SK-N-SH treated with all-trans-retinoic acid at 6 μM for 48 hours (cell line): Measurements from ENCODE around the gene GBX1.

Experiments
- BACH2 ChIP-seq: fragments of 250-450 bp; sonication (Bioruptor Pico); IDR thresholded peaks from 2 replicates; pipeline ENCODE4 v1.9.0; 2021; ENCODE audit warnings: mild to moderate bottlenecking, borderline replicate concordance
- CREB5 ChIP-seq: fragments of 250-450 bp; sonication (Bioruptor Pico); IDR thresholded peaks from 2 replicates; pipeline ENCODE4 v1.5.1; 2020; ENCODE audit warnings: low read depth, mild to moderate bottlenecking, moderate library complexity
- PPARA ChIP-seq: fragments of 250-450 bp; sonication (Bioruptor Pico); IDR thresholded peaks from 2 replicates; pipeline ENCODE4 v1.5.0; 2020; ENCODE audit warnings: mild to moderate bottlenecking, borderline replicate concordance
- RARB ChIP-seq: fragments of 250-450 bp; sonication (Bioruptor Pico); IDR thresholded peaks from 2 replicates; pipeline ENCODE4 v1.8.0; 2021; ENCODE audit warnings: mild to moderate bottlenecking, moderate library complexity
- SNAI2 ChIP-seq: fragments of 250-450 bp; sonication (Bioruptor Pico); IDR thresholded peaks from 2 replicates; pipeline ENCODE4 v1.5.0; 2020; ENCODE audit warnings: mild to moderate bottlenecking, moderate library complexity
- ZFP3 ChIP-seq: fragments of 250-450 bp; sonication (Bioruptor Pico); IDR thresholded peaks from 2 replicates; pipeline ENCODE4 v1.5.0; 2020; ENCODE audit warnings: mild to moderate bottlenecking, moderate library complexity
- ZNF70 ChIP-seq: fragments of 450-650 bp; formaldehyde crosslinking; IDR thresholded peaks from 2 replicates; pipeline ENCODE4 v1.5.0; 2020; ENCODE audit warnings: mild to moderate bottlenecking, moderate library complexity

DNA sequence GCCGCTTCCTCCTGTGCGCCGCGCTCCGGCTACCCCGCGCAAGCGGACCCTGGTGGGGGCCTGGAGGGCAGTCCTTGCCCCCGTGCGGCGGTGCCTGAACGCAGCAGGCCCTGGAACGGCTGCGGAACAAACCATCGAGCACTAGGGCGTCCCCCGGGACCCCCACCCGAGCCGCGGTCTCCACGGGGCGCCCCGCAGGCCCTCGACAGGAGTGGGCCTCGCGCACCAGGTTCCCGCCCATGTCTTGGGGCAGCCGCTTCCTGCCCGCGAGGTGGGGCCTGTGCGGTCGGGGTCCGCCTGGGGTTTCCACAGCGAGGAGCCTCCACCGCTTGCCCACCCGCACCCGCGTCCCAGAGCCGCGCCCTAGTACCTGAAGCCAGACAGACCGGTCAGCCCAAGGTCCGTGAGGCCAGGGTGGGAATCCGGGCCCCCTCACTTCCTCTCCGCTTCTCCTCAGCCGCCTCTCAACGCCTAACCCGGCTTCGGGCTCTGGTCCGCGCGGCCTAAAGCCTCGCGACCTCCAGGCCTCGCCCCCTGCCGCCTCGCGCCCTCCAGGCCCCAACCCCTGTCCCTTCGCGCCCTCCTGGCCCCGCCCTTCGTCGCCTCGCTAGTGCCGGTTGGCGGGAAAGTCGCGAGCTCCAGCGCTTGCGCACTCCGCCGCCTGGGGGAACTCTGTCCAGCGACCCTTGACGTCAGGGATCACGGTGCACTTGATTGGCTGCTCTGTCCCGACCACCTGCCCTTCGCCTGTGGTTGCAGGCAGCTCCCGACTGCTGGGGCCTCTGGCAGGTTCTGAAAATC lies 7.0 kb upstream of the GBX1 start:
- no peak for TF ChIP-seq CREB5 (CRISPR knock-in tag)
- no peak for TF ChIP-seq BACH2 (CRISPR knock-in tag)
- TF ChIP-seq ZNF70 (CRISPR knock-in tag), result no peak
- no peak for TF ChIP-seq RARB (CRISPR knock-in tag)
- TF ChIP-seq ZFP3 (CRISPR knock-in tag), result no peak
- TF ChIP-seq PPARA (CRISPR knock-in tag), result no peak
- no peak for TF ChIP-seq SNAI2 (CRISPR knock-in tag)
